Neural cell (in vitro differentiated cells): ENCODE measurements around the gene WDR5.

ENCODE experiments used
- RAD21 ChIP-seq: fragments of 450-650 bp; conservative IDR thresholded peaks from 2 replicates; pipeline ENCODE4 v1.6.1; 2014; ENCODE audit warnings: antibody characterized with exemption, mild to moderate bottlenecking, moderate library complexity
- SMC3 ChIP-seq: fragments of 450-650 bp; conservative IDR thresholded peaks from 2 replicates; pipeline ENCODE4 v1.6.1; 2014; ENCODE audit warnings: antibody characterized with exemption, mild to moderate bottlenecking, moderate library complexity; ENCODE audit not compliant: poor library complexity

DNA sequence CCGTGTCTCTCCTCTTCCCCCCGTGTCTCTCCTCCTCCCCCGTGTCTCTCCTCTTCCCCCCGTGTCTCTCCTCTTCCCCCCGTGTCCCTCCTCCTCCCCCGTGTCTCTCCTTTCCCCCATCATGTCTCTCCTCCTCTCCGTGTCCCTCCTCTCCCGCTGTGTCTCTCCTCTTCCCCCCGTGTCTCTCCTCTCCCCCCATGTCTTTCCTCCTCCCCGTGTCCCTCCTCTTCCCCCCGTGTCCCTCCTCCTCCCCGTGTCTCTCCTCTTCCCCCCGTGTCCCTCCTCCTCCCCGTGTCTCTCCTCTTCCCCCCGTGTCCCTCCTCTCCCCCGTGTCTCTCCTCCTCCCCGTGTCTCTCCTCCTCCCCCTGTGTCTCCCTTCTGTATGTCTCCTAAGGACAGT, 41.3 kb downstream of the WDR5 start:
- TF ChIP-seq RAD21 (no peak), SMC3 (no peak)
